GM19351 (cell line): ENCODE measurements around the gene SYT1.

Experiments
- ATAC-seq: cut with Tn5 transposase; IDR thresholded peaks from one replicate; pipeline ENCODE4 v1.9.1; 2021; ENCODE audit warnings: mild to moderate bottlenecking, moderate library complexity; ENCODE audit not compliant: unreplicated experiment

Gene SYT1

DNA sequence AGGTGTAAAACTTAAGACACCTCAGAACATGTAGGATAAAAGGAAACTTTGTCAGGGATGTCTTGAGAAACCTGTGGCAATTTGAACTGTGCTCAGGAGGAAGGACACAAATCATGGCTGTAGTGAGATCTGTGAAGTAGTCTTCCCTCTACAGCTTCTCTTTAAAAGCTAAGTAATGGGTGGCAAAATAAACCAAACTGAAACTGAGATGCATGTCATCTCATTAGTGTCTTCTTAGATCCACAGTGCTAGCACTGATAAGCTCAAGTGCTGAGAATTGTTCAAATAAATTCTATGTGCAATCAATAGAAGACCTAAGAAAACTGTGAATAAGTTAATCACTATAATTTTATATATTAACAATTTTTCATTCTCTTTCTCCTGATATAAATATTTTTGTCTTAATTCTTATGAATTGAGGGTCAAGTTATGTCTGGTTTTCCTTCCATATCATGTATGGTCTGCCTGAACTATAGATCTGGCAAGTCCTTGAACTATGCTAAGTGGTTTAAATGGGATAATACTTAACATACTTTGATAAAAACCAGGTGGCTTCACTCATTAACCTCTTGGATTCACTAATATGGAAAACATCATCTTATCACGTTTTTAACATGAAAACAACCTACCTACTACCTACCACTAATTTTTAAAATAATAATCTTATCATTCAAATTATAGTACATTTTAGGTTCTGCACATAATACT is 27.2 kb downstream of the SYT1 start:
- ATAC-seq, result no peak

DNA sequence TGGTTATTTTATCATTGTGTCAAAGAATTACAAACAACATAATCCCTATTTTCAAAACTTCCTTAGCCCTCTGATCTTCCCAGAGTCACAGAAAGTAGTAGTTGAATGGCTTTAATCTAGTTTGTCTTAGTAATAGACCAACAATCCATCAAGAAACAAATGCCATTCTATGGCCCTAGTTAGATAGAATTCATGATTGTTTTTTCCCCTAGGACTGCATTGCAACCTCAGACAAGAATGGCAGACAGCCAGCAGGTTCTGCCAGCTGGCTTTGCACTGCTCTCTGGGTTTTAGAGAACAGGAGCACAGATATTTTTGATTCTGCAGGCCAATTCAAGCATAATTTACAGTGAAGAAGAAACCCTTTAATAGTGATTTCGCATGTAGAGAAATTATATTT is 33.8 kb downstream of the SYT1 start:
- no peak for ATAC-seq

DNA sequence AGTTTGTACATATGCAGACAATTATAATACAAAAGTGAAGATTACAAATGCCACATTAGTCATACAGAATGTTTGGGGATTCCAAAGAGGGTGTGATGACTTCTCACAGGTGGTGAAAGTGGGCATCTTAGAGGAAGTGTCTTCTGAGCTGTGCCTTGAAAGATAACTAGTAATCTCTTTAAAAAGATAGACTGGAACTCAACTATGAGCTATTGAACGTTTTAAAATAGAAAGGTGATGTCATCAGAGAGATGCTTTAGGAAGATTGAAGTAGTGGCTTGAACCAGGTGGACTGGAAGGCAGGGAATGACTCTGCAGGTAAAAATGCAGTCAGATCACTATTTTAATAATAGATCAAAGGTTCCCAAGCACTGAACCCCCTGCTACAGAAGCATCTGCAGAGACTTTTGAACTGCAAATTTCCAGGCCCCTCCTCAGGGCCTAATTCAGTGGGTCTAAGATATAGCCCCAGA is 50.3 kb downstream of the SYT1 start:
- no peak for ATAC-seq

DNA sequence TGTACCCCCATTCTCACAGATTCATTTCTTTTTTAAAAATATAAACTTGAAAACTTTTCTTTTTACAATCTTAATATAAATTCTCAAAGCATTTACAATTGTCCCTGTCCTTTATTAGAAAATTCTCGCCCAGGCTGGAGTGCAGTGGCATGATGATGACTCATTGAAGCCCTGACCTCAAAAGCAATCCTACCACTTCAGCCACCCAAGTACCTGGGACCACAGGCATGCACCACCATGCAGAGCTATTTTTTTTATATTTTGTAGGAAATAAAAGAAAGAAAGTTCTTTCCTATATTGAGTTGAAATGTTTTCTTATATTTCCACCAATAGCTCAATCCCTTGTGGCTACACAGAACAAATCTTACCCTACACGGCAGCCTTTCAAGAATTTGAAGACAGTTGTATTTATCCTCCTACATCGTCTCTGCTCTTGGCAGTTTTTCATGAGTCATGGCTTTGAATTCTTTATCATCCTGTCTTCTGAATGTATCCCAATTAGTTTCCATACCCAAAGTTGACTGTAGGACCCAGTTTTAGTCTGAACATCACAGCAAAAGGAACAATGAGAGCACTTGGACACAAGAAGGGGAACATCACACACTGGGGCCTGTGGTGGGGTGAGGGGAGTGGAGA is 52.4 kb downstream of the SYT1 start:
- ATAC-seq, result no peak

DNA sequence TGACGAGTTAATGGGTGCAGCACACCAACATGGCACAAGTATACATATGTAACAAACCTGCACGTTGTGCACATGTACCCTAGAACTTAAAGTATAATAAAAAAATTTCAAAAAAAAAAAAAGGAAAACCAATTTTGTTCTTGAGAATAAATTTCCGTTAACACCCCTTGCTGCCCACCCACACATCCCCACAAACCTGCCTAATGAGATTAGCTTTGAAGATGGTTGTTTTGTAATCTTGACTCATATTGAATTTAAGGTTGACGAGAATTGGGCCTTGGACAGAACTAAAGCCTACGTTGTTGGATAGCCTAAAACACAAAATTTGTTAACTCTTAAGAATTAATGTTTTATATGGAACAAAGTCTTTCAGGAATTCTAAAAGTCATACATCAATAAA is 52.9 kb downstream of the SYT1 start:
- no peak for ATAC-seq

DNA sequence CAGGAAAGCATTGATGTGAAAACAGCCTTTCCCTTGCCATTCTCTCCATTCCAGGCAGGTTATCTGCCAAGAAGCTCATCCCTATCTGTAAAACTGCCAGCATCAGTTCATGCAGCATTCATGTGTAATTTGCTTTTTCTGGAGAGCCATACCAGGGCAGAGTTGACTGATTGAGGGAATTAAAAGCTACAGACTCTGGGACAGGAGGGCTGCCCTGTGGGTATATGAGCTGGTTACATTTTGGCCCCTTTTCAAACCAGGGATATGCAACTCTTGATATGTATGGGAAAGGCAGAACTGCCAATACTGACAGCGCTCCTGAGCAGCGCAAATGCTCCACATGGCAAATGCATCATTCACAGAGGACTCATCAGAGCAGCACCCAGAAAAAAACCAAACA is 53.7 kb downstream of the SYT1 start:
- ATAC-seq, result no peak

DNA sequence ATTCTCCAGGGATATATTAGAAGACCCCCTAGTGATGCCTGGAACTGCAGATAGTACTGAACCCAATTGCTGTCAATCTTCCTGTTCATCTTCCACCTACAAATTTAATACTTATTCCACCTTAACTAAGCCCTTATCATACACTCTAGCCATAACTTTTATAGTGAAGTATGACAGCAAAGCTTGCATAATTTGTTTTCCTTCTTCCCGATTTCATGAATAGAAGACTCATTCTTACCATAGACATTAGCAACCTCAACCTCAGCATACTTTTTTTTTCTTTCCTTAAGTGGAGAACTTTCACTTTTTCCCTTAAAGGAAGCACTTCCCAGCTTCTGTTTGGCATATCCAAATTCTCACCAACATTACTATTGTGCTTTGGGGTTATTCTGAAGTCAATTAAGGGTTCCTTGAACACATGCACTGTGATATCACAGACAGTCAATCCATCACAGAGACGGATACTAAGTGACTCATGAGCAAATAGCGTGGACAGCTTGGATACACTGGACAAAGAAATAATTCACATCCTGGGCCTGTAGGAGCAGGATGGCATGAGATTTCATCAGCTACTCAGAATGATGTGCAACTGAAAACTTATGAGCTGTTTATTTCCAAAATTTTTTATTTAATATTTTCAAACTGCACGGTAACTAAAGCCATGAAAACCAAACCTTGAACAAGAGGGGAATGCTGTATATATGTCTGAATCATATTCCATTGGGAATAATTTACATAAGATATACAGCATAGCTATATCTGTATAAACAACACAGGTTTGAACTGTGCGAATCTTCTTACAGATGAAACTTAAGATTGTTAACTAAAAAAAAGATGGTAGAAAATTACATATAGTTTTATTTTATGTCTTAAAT is 63.9 kb downstream of the SYT1 start:
- ATAC-seq, result no peak

DNA sequence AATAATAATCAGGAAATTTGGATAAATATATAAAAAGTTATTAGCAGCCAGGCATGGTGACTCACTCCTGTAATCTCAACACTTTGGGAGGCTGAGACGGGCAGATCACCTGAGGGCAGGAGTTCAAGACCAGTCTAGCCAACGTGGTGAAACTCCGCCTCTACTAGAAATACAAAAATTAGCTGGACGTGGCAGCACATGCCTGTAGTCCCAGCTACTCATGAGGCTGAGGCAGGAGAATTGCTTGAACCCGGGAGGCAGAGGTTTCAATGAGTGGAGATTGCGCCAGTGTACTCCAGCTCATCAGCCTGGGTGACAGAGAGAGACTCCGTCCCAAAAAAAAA is 64.5 kb downstream of the SYT1 start:
- no peak for ATAC-seq

DNA sequence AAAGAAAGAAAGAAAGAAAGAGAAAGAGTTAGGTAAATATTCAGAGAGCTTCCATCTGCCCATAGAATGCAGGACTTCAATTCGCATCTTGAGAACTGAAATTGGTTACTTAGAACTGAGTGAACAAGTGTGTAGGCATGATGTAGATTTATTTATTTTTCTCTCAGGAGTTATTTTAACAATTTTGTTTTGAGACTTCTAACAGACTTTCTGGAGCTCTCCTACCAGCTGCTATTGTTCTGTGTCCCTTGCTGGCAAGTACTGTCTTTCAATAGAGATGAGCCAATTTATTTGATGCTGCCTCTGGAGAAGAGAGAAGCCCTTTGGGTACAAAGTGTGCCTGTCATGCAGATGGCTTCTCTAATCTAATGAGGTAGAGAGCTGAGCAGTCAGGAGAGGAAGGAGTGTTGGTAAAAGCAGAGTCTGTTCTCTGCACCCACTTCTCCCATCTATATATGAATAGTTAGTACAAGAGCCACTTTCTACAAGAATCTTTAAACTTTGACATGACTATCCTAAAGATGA is 67.0 kb downstream of the SYT1 start:
- ATAC-seq, result no peak

DNA sequence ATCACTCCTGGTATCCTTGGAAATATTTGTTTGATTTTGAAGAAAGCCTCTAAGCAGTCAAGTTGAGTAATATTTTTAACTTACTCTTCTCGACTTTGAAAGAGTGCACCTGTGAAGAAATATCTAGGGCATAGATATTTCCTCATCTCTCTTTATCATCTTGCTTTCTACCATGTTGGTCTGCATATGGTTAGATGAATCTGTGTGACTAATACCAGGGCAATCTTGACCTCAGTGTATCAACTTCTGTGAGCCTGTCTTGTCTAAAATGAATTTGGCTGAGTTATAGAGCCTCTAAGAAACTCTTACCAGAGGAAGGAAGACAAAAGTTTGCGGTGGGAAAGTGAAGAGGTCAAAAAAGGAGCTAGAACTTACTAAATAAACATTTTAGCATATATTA is 68.4 kb downstream of the SYT1 start:
- ATAC-seq, result no peak

DNA sequence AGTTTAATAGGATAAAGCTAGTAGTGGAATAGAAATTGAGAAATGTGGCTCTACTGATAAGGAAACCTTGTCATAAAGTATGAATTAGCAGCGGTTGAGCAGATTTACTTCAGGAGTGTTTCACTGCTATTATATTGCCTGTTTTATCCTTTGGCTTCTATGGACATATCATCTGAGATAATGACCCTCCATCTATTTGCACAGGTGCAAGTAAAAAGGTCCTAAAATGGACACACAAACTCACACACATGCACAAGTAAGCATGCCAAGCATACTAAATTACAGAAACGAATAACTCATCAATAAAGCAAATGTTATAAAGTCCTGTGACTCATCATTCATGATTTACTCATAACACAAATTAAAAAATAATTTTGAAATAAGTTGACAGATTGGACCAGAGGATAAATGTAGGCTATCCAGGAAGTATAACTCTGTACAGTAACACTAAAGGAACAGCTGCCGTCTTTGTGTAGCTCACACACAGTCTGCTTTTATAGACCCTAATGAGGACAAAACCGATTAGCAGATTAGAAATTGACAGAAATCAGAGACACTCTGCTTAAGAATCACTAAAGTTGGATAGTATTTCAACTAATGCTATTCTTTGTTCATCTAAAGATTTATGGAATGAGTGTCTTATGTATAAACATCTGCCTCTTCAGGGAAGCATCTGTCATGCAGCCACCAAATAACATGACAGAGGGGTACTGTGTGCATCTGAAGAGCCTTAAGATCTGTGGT is 73.9 kb downstream of the SYT1 start:
- ATAC-seq, result no peak

DNA sequence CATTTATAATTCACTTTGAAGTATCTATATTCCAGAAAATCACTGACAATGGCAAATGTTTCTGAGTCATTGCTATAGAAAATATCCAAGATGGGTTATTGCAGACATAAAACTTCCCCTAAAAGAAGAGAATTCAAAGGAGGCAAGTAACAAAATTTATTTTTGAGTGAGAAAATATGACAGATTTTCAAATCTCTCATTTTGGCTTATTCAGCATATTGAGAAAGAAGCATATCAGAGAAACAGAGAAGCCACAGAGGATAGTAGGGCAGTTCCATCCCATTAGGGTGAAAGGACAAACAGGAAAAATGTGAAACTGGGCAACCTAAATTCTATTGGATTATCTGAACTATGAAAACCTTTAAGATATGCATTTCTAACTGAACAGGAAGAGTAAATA is 85.0 kb downstream of the SYT1 start:
- ATAC-seq, result no peak

DNA sequence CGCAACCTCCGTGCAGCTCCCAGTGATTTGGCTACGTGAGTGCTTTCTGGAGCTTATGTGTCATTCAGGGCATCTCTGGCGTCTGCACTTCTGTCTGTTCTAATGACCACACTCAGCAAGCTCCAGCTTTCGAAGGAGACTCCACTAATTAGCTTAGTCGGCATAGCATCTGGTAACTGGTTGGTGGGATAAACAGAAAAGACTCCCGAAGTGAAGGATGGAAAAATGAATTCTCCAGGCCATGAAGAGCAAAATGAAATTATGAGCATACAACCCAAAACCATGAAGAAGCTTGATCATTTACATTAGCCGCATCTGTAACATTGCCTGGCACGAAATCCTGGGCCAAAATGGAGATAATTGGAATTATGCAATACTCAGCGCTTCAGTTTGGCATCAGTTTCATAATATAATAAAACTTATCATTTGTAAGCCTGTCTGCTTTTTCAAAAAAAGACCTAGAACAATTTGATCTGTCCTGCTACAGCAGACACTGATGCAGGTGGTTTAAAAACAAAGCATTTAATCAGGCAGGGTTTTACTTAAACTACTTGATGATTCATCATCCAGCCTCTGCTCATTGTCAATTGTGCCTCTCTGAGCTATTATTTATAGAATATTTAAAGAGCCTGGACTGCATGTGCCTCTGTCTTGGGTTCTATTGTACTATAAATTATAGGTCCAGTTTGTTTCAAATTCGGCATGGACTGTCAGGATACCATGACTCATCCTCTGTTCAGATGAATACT is 87.4 kb downstream of the SYT1 start:
- no peak for ATAC-seq

DNA sequence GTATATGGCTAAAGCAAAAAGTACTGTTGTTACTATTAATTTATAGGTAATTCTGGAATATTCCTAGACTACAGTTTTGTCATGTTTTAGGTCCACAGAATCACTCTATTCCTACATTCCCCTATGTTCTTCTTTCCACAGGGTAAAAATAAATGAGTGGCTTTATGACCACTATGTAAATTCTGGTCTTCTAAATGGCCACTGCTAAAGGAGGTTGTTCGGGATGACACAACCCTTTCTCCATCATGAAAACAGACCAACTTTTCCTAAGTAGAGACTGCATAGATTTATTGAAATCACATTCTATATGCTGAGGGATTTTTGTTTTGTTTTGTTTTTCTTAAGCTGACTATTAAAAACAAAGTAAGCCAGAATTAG is 88.0 kb downstream of the SYT1 start:
- no peak for ATAC-seq

DNA sequence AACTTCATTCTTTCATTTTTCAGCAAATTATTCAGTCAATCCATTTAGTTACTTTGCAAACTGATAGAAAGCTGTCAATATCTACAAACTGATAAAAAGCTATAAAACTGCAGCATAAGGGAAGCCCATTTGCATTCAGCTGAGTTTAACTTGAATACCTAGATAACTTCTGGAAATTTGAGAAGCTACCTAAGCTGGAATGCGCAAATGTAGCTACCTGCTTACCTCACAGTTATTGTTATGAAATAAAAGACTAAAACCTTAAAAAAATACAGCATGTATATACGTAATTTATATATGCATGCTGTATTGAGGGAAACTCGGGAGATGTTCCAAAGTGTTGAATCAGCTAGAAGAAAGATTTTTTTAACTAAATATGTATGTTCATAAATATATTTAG is 94.4 kb downstream of the SYT1 start:
- ATAC-seq, result no peak

DNA sequence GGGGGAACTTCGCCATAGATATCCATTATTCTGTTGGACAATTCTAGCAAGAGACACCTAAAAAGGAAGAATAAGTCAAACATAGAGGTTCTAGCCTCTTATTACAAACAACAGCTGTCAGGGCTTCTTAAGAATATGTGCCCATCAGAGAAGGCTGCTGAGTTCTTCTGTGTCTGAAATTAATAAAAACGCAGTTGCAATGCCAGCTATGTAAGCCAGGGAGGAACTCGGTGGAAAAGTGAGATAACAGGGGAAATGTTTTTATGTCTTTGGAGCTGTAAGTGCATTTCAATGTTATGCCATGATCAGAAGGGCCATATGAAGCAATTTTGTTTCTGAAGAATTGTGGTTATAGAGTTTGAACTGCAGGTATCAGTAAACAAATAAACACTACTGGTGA is 95.0 kb downstream of the SYT1 start:
- ATAC-seq, result no peak

DNA sequence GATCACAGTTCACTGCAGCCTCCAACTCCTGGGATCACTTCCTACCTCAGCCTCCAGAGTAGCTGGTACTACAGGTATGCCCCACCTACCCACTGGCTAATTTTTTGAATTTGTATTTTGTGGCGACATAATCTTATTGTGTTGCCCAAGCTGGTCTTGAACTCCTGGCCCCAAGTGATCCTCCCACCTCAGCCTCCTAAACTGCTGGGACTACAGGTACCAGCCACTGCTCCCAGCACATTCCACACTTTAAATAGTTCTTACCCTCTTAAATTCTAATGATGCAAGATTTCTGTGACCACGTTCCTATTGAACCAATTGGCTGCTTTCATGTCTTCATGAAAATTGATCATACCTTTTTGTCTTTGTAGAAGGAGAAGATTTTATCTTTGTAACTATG is 96.6 kb downstream of the SYT1 start:
- ATAC-seq, result no peak

DNA sequence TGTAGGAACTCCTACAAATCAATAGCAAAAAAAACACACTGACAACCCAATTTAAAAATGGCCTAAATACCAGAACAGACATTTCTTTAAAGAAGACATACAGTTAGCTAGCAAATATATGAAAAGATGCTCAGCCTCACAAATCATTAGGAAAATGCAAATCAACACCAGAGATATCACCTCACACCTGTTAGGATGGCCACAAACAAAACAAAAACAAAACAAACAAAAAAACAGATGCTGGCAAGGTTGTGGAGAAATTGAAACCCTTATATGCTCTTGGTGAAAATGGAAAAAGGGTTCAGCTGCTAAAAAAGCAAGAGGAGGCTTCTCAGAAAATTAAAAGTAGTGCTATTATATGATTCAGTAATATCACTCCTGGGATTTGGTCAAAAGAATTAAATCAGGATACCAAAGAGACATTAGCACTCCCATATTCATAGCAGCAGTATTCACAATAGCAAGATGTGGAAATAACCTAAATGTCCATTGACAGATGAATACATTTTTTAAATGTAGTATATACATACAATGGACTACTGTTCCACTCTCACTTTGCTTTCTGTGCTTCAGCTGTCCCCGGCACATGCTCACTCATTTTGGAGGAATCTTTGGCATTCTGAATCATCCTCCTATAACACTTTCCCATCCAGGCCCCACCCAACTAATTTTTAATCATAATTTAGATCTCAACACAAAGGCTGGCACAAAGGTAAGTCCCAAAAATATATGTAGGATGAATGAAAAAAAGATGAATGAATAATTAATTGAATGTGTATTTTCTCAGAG is 99.1 kb downstream of the SYT1 start:
- no peak for ATAC-seq

DNA sequence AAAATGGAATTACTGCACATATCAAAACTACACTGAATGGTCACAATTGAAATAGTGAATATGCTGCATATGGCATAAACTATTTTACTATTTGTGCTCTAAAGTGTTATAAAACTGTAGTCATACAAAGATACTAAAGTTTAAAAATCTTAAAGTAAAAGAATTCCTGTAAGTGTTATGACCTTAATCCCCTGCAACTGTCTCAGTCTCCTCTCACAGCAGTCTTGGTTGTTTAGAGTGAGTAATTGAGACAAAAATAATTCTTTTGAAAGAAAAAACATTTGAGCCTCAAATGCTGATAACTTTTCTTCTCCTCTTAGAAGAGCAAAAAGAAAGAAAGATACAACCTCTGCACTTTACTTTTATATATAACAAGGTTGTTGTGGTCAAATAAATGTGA is 99.9 kb downstream of the SYT1 start:
- ATAC-seq, result no peak

DNA sequence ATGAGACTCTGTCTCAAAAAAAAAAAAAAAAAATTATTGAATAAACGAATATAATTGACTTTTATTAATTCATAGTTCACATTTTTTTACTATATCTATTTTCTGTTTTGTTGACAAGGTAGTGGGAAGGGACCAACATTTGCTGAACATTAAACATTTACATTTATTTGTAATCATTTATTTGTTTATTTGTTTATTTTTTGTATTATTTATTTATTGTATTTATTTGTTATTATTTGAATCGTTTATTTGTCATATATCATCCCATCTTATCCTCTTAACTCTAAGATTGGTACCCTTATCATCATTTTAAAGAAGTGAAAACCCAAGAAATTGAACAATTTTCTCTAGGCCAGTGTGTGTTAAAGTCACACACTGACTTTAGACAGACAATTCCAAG is 101.5 kb downstream of the SYT1 start:
- no peak for ATAC-seq
